Mucosa of descending colon (tissue), 3 donors: ENCODE measurements around the gene PRAME. TPM values are rescaled to one million over a fixed set of nuclear protein-coding genes. Genes with fewer than 3 reads are reported as not detected.
"Not testable (repeated sequence)": the region's sequence is repeated elsewhere in the genome, so short reads cannot be mapped to it uniquely, and the experiment has no call there.

Source experiments
- ATAC-seq: fragments of 200-7000 bp; cut with Tn5 transposase; one replicate; pipeline ENCODE4 v1.9.1; 2020; ENCODE audit warnings: mild to moderate bottlenecking, moderate library complexity
- DNase-seq, 3 donors: peaks; one replicate each; pipeline ENCODE4 v3.0.0-alpha.2; 2020
- H3K36me3 ChIP-seq: fragments of 200-600 bp; one replicate; pipeline ENCODE4 v1.8.0; 2021; ENCODE audit warnings: low read depth, mild to moderate bottlenecking
- H3K4me1 ChIP-seq: fragments of 200-600 bp; one replicate; pipeline ENCODE4 v1.8.0; 2021; ENCODE audit warnings: low read depth, mild to moderate bottlenecking
- H3K4me3 ChIP-seq: fragments of 200-600 bp; one replicate; pipeline ENCODE4 v1.8.0; 2021; ENCODE audit warnings: mild to moderate bottlenecking
- H3K9me3 ChIP-seq: fragments of 200-600 bp; one replicate; pipeline ENCODE4 v1.8.0; 2021; ENCODE audit warnings: mild to moderate bottlenecking
- intact Hi-C, 2 donors: fragments of 100-400 bp; cut with DNase I in 1 of 2; cut with micrococcal nuclease in 1 of 2; formaldehyde crosslinking; loops; one replicate each; pipeline versions ENCODE4 v1.11.0 to v1.11.1; 2022; cut with DNase I, micrococcal nuclease
- total RNA-seq, 3 donors: library from RNA; stranded (reverse); fragmentation: NEBNext Ultra II Directional in 2 of 3; extraction: Animal tissue kit (Norgen Biotek cat#: 25700) in 2 of 3; gene quantifications; one replicate each; pipeline versions ENCODE4 v1.2.1 to v1.2.4, GENCODE V29; 2021 to 2023
- TF ChIP-seq, protein P1 (sequence below): fragments of 200-600 bp; IDR thresholded peaks from one replicate; pipeline ENCODE4 v1.8.0; 2022; ENCODE audit warnings: antibody characterized with exemption, mild to moderate bottlenecking
- donor health status: DM: no; HTN: no; CAD: no; lungs with moderate emphysema.
- donor health status: DM: no; HTN: no; CAD: no.
- donor health status: DM: no; HTN: yes; CAD: no.

The PRAME gene
- total RNA-seq, 3 donors from 2014 or later: 0.22 TPM; not detected in 2

DNA sequence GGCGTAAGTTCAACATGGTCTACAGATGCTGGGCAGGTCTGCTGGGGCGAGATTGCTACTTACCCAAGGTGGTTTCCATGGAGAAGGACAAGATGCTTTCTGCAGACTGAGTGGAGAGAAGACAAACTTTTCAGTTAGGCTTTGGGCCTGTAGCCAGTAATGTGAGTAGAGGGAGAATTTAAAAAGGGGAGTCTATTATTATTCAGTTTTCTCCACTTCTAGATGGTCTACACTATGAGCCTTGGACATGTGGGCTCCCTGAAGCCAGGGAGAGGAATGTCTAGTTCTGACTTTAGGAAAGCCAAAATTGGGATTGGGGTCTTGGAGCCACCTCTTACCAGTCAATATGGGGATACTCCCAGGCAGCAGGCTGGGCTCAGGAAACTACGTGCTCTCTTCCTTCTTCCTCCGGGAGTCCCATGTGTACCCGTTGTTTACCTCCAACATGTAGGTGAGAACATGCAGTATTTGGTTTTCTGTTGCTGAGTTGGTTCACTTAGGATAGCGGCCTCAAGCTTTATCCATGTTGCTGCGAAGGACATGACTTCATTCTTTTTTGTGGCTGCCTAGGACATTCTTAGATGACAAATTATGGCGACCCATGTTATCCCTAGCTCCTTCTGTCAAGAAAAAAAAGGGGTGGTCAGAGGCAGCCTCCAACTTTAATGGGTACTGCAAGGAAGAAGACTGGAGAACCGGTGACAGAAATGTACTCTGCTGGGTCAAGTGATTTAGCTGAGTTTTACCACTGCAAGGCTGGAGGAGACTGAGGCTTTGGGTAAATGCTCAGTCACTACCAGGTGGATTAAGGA lies 24.3 kb downstream of the PRAME start:
- H3K9me3 ChIP-seq: no peaks in the 10 kb centered on the region
- TF ChIP-seq, protein P1, sequence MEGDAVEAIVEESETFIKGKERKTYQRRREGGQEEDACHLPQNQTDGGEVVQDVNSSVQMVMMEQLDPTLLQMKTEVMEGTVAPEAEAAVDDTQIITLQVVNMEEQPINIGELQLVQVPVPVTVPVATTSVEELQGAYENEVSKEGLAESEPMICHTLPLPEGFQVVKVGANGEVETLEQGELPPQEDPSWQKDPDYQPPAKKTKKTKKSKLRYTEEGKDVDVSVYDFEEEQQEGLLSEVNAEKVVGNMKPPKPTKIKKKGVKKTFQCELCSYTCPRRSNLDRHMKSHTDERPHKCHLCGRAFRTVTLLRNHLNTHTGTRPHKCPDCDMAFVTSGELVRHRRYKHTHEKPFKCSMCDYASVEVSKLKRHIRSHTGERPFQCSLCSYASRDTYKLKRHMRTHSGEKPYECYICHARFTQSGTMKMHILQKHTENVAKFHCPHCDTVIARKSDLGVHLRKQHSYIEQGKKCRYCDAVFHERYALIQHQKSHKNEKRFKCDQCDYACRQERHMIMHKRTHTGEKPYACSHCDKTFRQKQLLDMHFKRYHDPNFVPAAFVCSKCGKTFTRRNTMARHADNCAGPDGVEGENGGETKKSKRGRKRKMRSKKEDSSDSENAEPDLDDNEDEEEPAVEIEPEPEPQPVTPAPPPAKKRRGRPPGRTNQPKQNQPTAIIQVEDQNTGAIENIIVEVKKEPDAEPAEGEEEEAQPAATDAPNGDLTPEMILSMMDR: no peak
- H3K36me3 ChIP-seq: no peaks in the 10 kb centered on the region
- H3K4me3 ChIP-seq: no peak overlapping the region
- no peak for ATAC-seq
- H3K4me1 ChIP-seq: no peaks in the 10 kb centered on the region
- no peak for DNase-seq
- intact Hi-C loops: no loop called here

DNA sequence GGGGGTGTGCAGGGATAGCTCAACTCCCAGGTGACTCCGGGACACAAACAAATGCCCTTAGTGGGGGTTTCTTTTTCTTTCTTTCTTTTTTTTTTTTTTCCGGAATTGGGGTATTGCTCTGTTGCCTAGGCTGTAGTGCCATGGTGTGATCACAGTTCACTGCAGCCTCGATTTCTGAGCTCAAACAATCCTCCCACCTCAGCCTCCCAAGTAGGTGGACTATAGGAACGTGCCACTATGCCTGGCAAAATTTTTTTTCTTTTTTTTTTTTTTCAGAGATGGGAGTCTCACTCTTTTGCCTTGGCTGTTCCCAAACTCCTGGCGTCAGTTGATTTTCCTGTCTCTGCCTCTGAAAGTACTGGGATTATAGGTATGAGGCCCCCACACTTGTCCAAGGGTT lies 25.2 kb downstream of the PRAME start:
- intact Hi-C loops: no loop called here
- no peak overlapping the region for H3K4me3 ChIP-seq
- DNase-seq: no peak
- H3K9me3 ChIP-seq: no peaks in the 10 kb centered on the region
- TF ChIP-seq, protein P1: no peak
- H3K4me1 ChIP-seq: no peaks in the 10 kb centered on the region
- H3K36me3 ChIP-seq: no peaks in the 10 kb centered on the region
- no peak for ATAC-seq

DNA sequence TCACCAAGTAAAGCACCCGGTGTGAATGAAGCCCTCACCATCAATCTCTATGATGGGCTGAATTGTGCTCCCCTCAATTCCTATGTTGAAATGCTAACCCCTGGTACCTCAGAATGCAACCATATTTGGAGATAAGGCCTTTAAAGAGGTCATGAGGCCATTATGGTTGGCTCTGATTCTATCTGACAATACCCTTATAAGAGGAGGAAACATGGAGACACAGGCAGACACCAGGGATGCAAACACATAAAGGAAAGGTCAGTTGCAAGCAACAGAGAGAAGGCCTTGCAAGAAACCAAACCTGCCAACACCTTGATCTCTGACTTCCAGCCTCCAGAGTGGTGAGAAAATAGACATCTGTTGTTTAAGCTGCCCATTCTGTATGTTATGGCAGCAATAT lies 25.6 kb downstream of the PRAME start:
- intact Hi-C loops: no loop called here
- Histone ChIP-seq H3K4me3 (no peak overlapping the region), H3K4me1 (no peaks in the 10 kb centered on the region), H3K9me3 (no peaks in the 10 kb centered on the region), H3K36me3 (no peaks in the 10 kb centered on the region)
- no peak for DNase-seq
- ATAC-seq: no peak
- TF ChIP-seq, protein P1: no peak

DNA sequence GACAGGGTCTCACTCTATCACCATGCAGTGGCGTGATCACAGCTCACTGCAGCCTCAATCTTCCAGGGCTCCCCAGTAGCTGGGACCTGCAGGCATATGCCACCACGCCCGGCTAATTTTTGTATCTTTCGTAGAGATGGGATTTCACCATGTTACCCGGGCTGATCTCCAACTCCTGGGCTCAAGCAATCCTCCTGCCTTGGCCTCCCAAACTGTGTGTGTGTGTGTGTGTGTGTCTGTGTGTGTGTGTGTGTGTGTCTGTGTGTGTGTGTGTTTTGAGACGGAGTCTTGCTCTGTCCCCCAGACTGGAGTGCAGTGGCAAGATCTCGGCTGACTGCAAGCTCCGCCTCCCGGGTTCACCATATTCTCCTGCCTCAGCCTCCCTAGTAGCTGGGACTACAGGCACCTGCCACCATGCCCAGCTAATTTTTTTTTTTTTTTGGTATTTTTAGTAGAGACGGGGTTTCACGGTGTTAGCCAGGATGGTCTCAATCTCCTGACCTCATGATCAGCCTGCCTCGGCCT lies 26.5 kb downstream of the PRAME start:
- DNase-seq: not testable (repeated sequence)

DNA sequence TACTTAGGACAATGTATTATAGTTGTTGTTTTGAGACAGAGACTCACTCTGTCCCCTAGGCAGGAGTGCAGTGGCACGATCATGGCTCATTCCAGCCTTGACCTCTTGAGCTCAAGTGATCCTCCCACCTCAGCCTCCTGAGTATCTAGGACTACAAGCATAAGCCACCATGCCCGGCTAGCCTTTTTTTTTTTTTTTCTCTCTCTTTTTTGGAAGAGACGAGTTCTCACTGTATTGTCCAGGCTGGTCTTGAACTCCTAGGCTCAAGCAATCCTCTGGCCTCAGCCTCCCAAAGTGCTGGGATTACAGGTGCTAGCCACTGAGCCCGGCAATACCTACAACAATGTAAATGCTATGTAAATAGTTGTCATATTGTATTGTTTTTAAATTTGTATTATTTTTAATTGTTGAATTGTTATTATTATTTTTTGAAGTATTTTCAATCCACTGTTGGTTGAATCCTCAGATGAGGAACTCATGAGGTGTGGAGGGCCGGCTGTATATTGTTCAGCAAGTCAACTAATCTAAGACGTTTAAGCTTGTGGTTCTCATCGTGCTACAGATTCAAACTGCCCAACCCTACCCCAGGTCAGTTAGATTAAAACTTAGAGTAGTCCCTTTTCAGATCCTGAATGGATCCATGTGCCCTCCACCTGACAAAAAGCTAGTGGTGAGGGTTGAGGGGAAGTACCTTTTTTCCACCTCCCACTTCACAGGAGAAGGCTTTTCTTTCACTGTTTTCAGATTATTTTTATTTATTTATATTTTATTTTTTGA lies 27.1 kb downstream of the PRAME start:
- Histone ChIP-seq H3K36me3 (no peaks in the 10 kb centered on the region), H3K9me3 (no peaks in the 10 kb centered on the region), H3K4me1 (no peaks in the 10 kb centered on the region), H3K4me3 (no peak overlapping the region)
- DNase-seq: no peak
- TF ChIP-seq, protein P1: no peak
- intact Hi-C loops: no loop called here
- no peak for ATAC-seq

More for the DNA sequence above, 26.5 kb downstream of the PRAME start:
- H3K4me1 ChIP-seq, intact Hi-C loops, H3K36me3 ChIP-seq, ATAC-seq, H3K9me3 ChIP-seq, H3K4me3 ChIP-seq: not testable (repeated sequence)

DNA sequence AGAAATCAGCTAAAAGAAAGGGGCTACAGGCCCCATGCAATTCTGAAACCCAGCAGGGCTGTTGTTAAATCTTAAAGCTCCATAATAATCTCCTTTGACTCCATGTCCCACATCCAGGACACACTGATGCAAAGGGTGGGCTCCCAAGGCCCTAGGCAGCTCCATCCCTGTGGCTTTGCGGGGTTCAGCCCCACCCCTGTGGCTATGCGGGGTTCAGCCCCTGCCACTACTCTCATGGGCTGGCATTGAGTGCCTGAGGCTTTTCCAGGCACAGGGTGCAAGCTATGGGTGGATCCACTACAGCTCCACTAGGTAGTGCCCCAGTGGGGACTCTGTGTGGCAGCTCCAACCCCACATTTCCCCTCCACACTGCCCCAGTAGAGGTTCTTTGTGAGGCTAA lies 30.3 kb downstream of the PRAME start:
- TF ChIP-seq, protein P1: no peak
- no peaks in the 10 kb centered on the region for H3K4me1 ChIP-seq
- intact Hi-C loops: no loop called here
- ATAC-seq (no peak), DNase-seq (no peak)
- no peaks in the 10 kb centered on the region for H3K36me3 ChIP-seq
- no peak overlapping the region for H3K4me3 ChIP-seq
- H3K9me3 ChIP-seq: no peaks in the 10 kb centered on the region
